HEK293 (cell line): ENCODE measurements around the gene TAS1R1.

ENCODE experiments used
- CTCF ChIA-PET: fragments of 350-600 bp; formaldehyde crosslinking; extraction: SDS; loops from one replicate; lab custom pipeline; 2021; ENCODE audit warnings: antibody characterized with exemption; lab: Yijun Ruan, JAX
- POLR2A ChIA-PET: fragments of 300-600 bp; formaldehyde crosslinking; extraction: SDS; loops from one replicate; lab custom pipeline; 2020; ENCODE audit warnings: antibody characterized with exemption, inconsistent platforms; lab: Yijun Ruan, JAX
- H3K27ac ChIP-seq: fragments of 200-500 bp; sonication (Bioruptor generic); 2 replicates; pipeline ENCODE4 v1.5.1; 2014; ENCODE audit warnings: low read depth, low read length, control low read depth, inconsistent platforms; ENCODE audit errors: extremely low read depth
- H3K36me3 ChIP-seq, 2 experiments: fragments of 200-500 bp in 1 of 2; sonication (Bioruptor generic) in 1 of 2; 1 replicate in 1 of 2; 2 replicates in 1 of 2; pipeline ENCODE4 v1.5.1; 2014 to 2017; ENCODE audit warnings: inconsistent platforms in 2 of 2, low read length in 2 of 2; ENCODE audit not compliant: control insufficient read depth in 2 of 2, insufficient read depth in 1 of 2
- H3K4me1 ChIP-seq: fragments of 200-500 bp; sonication (Bioruptor generic); 2 replicates; pipeline ENCODE4 v1.5.1; 2014; ENCODE audit warnings: mild to moderate bottlenecking, low read length, inconsistent platforms; ENCODE audit not compliant: control insufficient read depth, insufficient read depth
- H3K4me3 ChIP-seq: 2 replicates; pipeline ENCODE4 v1.5.1; 2011; ENCODE audit warnings: low read depth, mild to moderate bottlenecking, control low read depth, low read length, moderate library complexity
- H3K9me3 ChIP-seq: fragments of 200-500 bp; sonication (Bioruptor generic); 2 replicates; pipeline ENCODE4 v1.5.1; 2014; ENCODE audit warnings: low read depth, low read length, inconsistent platforms; ENCODE audit not compliant: control insufficient read depth, insufficient read depth
- IKZF3 ChIP-seq: fragments of 450-650 bp; IDR thresholded peaks from 2 replicates; pipeline ENCODE4 v1.5.0; 2018; ENCODE audit warnings: missing biosample characterization, mild to moderate bottlenecking, missing genetic modification characterization, moderate library complexity
- MEIS1 ChIP-seq: sonication (generic); formaldehyde crosslinking; IDR thresholded peaks from 2 replicates; pipeline ENCODE4 v1.8.1; 2022; ENCODE audit warnings: missing genetic modification reagents, mild to moderate bottlenecking, borderline replicate concordance
- SP3 ChIP-seq: fragments of 450-650 bp; formaldehyde crosslinking; IDR thresholded peaks from 2 replicates; pipeline ENCODE4 v1.5.1; 2016; ENCODE audit warnings: missing biosample characterization, missing genetic modification characterization
- ZFHX2 ChIP-seq: fragments of 450-650 bp; formaldehyde crosslinking; conservative IDR thresholded peaks from 2 replicates; pipeline ENCODE4 v1.5.1; 2016; ENCODE audit warnings: missing biosample characterization, missing genetic modification characterization
- ZFP69B ChIP-seq: fragments of 450-650 bp; formaldehyde crosslinking; IDR thresholded peaks from 2 replicates; pipeline ENCODE4 v1.5.1; 2016; ENCODE audit warnings: missing biosample characterization, missing genetic modification characterization
- ZNF248 ChIP-seq: fragments of 450-650 bp; formaldehyde crosslinking; IDR thresholded peaks from 2 replicates; pipeline ENCODE4 v1.5.1; 2017; ENCODE audit warnings: missing biosample characterization, missing genetic modification characterization
- ZNF623 ChIP-seq: fragments of 450-650 bp; formaldehyde crosslinking; IDR thresholded peaks from 2 replicates; pipeline ENCODE4 v1.5.1; 2016; ENCODE audit warnings: missing biosample characterization, missing genetic modification characterization
- ZNF654 ChIP-seq: fragments of 450-650 bp; formaldehyde crosslinking; IDR thresholded peaks from 2 replicates; pipeline ENCODE4 v1.5.1; 2016; ENCODE audit warnings: low read depth, missing biosample characterization, missing genetic modification characterization
- TF ChIP-seq, protein P1 (sequence below): fragments of 450-650 bp; formaldehyde crosslinking; IDR thresholded peaks from 2 replicates; pipeline ENCODE4 v1.5.1; 2016; ENCODE audit warnings: missing biosample characterization, missing genetic modification characterization, borderline replicate concordance
- TF ChIP-seq, protein P2 (sequence below): fragments of 450-650 bp; formaldehyde crosslinking; IDR thresholded peaks from 2 replicates; pipeline ENCODE4 v1.5.0; 2017; ENCODE audit warnings: missing biosample characterization, missing genetic modification characterization, borderline replicate concordance
- TF ChIP-seq, protein P3 (sequence below): fragments of 450-650 bp; formaldehyde crosslinking; IDR thresholded peaks from 2 replicates; pipeline ENCODE4 v1.5.1; 2017; ENCODE audit warnings: missing biosample characterization, missing genetic modification characterization

Gene TAS1R1

DNA sequence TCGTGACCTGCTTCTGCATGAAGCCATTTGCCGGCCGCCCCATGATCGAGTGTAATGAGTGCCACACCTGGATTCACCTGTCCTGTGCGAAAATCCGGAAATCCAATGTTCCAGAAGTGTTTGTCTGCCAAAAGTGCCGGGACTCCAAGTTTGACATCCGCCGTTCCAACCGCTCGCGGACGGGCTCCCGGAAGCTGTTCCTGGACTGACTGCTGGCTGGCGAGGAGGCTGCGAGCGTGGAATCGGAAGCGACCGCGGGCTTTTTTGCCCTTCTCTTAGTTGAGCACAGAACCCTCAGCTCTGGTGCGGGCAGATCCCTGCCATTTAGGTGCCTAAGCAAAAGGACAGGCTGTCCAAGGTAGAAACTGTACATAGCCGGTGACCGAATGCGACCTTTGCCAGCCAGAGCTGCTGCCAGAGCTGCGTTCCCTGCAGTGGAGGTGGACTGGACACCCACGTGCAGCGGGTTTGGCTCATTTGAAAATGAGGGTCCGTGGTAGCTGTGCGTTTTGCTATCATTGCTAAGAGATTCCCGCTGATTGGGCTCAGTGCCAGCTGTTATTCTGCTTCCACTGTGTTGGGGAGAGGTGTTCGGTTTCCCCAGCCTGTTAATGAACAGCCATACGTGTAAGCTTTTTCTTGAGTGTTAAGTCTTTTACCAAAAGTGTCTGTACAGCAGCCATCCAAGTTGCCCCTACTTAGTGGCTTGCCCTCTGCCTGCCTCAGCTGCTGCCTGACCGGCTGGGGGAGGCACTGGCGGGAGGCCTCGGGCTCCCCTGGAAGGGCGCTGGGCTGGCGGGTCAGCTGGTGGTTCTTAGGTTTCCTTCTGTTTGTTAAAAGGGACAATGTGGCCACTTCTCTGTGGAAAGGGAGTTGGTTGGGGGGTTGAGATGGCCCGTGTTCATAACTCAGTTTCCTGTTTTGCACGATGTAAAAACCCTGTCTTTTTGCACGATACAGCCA is 66.6 kb downstream of the TAS1R1 start (continued):
- TF ChIP-seq SP3 (tag by site-specific recombination): no peak
- TF ChIP-seq ZFHX2 (tag by site-specific recombination): 0 out of 2 replicates have a peak, but pooled peaks have one; percentile 18
- TF ChIP-seq, protein P1, sequence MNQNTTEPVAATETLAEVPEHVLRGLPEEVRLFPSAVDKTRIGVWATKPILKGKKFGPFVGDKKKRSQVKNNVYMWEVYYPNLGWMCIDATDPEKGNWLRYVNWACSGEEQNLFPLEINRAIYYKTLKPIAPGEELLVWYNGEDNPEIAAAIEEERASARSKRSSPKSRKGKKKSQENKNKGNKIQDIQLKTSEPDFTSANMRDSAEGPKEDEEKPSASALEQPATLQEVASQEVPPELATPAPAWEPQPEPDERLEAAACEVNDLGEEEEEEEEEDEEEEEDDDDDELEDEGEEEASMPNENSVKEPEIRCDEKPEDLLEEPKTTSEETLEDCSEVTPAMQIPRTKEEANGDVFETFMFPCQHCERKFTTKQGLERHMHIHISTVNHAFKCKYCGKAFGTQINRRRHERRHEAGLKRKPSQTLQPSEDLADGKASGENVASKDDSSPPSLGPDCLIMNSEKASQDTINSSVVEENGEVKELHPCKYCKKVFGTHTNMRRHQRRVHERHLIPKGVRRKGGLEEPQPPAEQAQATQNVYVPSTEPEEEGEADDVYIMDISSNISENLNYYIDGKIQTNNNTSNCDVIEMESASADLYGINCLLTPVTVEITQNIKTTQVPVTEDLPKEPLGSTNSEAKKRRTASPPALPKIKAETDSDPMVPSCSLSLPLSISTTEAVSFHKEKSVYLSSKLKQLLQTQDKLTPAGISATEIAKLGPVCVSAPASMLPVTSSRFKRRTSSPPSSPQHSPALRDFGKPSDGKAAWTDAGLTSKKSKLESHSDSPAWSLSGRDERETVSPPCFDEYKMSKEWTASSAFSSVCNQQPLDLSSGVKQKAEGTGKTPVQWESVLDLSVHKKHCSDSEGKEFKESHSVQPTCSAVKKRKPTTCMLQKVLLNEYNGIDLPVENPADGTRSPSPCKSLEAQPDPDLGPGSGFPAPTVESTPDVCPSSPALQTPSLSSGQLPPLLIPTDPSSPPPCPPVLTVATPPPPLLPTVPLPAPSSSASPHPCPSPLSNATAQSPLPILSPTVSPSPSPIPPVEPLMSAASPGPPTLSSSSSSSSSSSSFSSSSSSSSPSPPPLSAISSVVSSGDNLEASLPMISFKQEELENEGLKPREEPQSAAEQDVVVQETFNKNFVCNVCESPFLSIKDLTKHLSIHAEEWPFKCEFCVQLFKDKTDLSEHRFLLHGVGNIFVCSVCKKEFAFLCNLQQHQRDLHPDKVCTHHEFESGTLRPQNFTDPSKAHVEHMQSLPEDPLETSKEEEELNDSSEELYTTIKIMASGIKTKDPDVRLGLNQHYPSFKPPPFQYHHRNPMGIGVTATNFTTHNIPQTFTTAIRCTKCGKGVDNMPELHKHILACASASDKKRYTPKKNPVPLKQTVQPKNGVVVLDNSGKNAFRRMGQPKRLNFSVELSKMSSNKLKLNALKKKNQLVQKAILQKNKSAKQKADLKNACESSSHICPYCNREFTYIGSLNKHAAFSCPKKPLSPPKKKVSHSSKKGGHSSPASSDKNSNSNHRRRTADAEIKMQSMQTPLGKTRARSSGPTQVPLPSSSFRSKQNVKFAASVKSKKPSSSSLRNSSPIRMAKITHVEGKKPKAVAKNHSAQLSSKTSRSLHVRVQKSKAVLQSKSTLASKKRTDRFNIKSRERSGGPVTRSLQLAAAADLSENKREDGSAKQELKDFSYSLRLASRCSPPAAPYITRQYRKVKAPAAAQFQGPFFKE: no peak
- TF ChIP-seq, protein P2, sequence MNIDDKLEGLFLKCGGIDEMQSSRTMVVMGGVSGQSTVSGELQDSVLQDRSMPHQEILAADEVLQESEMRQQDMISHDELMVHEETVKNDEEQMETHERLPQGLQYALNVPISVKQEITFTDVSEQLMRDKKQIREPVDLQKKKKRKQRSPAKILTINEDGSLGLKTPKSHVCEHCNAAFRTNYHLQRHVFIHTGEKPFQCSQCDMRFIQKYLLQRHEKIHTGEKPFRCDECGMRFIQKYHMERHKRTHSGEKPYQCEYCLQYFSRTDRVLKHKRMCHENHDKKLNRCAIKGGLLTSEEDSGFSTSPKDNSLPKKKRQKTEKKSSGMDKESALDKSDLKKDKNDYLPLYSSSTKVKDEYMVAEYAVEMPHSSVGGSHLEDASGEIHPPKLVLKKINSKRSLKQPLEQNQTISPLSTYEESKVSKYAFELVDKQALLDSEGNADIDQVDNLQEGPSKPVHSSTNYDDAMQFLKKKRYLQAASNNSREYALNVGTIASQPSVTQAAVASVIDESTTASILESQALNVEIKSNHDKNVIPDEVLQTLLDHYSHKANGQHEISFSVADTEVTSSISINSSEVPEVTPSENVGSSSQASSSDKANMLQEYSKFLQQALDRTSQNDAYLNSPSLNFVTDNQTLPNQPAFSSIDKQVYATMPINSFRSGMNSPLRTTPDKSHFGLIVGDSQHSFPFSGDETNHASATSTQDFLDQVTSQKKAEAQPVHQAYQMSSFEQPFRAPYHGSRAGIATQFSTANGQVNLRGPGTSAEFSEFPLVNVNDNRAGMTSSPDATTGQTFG (tag by site-specific recombination): no peak
- TF ChIP-seq, protein P3, sequence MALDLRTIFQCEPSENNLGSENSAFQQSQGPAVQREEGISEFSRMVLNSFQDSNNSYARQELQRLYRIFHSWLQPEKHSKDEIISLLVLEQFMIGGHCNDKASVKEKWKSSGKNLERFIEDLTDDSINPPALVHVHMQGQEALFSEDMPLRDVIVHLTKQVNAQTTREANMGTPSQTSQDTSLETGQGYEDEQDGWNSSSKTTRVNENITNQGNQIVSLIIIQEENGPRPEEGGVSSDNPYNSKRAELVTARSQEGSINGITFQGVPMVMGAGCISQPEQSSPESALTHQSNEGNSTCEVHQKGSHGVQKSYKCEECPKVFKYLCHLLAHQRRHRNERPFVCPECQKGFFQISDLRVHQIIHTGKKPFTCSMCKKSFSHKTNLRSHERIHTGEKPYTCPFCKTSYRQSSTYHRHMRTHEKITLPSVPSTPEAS: no peak
- TF ChIP-seq ZNF654: no peak
- no peak for TF ChIP-seq ZNF248
- TF ChIP-seq MEIS1: no peak
- peak; percentile 18; the same call in 1 of the 2 replicates for TF ChIP-seq IKZF3 (tag by site-specific recombination)
- TF ChIP-seq, all 188 proteins: peak for 4

DNA sequence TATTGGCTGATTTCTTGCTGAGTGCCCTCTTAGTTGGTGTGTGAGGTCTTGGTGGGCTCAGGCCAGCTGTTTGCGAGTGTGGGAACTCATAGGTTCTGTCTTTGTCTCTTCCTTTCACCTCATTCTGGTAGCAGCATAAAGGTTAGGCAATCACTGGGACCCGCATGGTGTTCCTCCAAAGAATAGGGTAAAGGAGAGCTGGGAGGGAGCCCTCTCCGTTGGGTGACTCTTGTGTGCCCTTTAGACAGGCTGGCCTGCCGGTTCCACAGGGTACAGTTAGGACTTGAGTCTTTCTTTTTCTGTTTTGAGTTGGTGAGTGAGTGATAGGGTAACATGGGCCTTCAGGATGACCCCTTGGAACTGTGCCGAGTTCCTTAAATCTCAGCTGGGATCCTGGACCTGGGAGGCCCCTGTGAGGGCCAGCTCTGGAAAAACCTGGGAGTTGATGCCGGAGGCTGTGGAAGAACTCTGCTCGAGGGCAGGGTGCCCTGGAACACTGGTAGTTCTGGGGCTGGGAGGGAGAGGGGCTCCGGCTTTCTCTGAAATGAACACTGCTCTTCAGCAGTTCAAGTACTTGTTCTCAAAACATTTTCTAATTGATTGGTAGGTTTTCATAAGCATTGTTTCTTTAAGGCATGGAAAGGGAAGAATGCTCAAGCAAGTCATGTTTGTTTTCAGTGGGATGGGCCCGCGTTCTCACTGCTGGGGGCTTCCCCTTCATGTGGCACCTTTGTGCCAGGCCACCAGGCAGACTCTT is 67.5 kb downstream of the TAS1R1 start:
- no peaks in the 10 kb centered on the region for H3K4me1 ChIP-seq
- peaks cover 25 to 80% of the 10 kb centered on the region in 2 experiments; a peak in 2 of 3 replicates for H3K36me3 ChIP-seq
- POLR2A ChIA-PET: no interaction called here
- no peaks in the 10 kb centered on the region for H3K9me3 ChIP-seq
- TF ChIP-seq ZFP69B (tag by site-specific recombination): 0 out of 2 replicates have a peak, but pooled peaks have one; percentile 28
- no peak for TF ChIP-seq ZNF623 (tag by site-specific recombination)
- CTCF ChIA-PET: interaction anchor here (0.7 to 1.9 kb wide), 3 partner anchors 12 to 68 kb away, joined by 3 to 8 read pairs (median 6); partner anchors contain the start of gene TAS1R1
- no peak overlapping the region for H3K4me3 ChIP-seq
- H3K27ac ChIP-seq: no peak overlapping the region
